Measurements from ENCODE around the gene GRK4. TPM values are rescaled to one million over a fixed set of nuclear protein-coding genes. Genes with fewer than 3 reads are reported as not detected.

Gene GRK4
- total RNA-seq, 1 donor from 2014 or later = 9.3 TPM

DNA sequence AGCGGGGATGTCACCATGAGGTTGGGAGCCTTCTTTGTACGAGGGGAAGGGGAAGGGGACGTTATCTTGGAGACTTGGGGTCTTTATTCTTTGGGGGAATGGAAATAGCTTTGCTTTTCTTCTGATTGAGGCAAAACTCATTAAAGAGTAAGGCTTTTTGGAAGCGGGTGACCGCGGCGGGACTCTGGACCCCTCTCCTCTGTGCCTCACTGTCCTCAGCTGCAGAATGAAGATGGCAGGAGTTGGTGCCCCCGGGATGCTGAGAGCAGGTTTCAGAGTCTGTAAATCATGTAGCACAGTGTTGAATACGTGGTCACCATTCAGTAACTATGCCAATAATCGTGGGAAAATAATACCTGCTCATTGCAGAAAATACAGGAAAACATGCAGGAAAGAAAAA, 78.9 kb downstream of the GRK4 start:
- DNase-seq (ENCODE audit: extremely low spot score, unreplicated experiment) = no peak
- no peak for TF ChIP-seq CTCF (conservative IDR thresholded peaks at IDR 0.05)
- peaks cover 7% of the 10 kb centered on the region for H3K27me3 Mint-ChIP-seq
- H3K4me1 Mint-ChIP-seq (ENCODE audit: unreplicated experiment) = peaks cover 8% of the 10 kb centered on the region
- H3K4me3 Mint-ChIP-seq = no peak overlapping the region
- no peaks in the 10 kb centered on the region for H3K9me3 Mint-ChIP-seq
- H3K36me3 Mint-ChIP-seq = no peaks in the 10 kb centered on the region
- H3K27ac Mint-ChIP-seq = no peak overlapping the region

GRCh38 chr4:3043282-3044020, 80.1 kb downstream of the GRK4 start:
- H3K27ac Mint-ChIP-seq = no peak overlapping the region
- no peaks in the 10 kb centered on the region for H3K36me3 Mint-ChIP-seq
- peaks cover 5% of the 10 kb centered on the region for H3K4me1 Mint-ChIP-seq (ENCODE audit: unreplicated experiment)
- no peak overlapping the region for H3K4me3 Mint-ChIP-seq
- H3K27me3 Mint-ChIP-seq = no peaks in the 10 kb centered on the region
- DNase-seq (ENCODE audit: extremely low spot score, unreplicated experiment) = no peak
- no peaks in the 10 kb centered on the region for H3K9me3 Mint-ChIP-seq
- no peak for TF ChIP-seq CTCF (conservative IDR thresholded peaks at IDR 0.05)

GRCh38 chr4:3044870-3045819, 81.8 kb downstream of the GRK4 start:
- no peaks in the 10 kb centered on the region for H3K36me3 Mint-ChIP-seq
- no peaks in the 10 kb centered on the region for H3K9me3 Mint-ChIP-seq
- H3K4me3 Mint-ChIP-seq = no peak overlapping the region
- H3K27me3 Mint-ChIP-seq = peaks cover 8% of the 10 kb centered on the region
- no peak for TF ChIP-seq CTCF (conservative IDR thresholded peaks at IDR 0.05)
- DNase-seq (ENCODE audit: extremely low spot score, unreplicated experiment) = no peak
- H3K27ac Mint-ChIP-seq = no peak overlapping the region
- H3K4me1 Mint-ChIP-seq (ENCODE audit: unreplicated experiment) = peaks cover 5% of the 10 kb centered on the region

- no peaks in the 10 kb centered on the region for H3K9me3 Mint-ChIP-seq
- no peak for DNase-seq (ENCODE audit: extremely low spot score, unreplicated experiment)
- peaks cover 5% of the 10 kb centered on the region for H3K4me1 Mint-ChIP-seq (ENCODE audit: unreplicated experiment)
- peaks cover 11% of the 10 kb centered on the region for H3K27me3 Mint-ChIP-seq
- TF ChIP-seq CTCF (conservative IDR thresholded peaks at IDR 0.05) = no peak
- no peak overlapping the region for H3K27ac Mint-ChIP-seq
- no peak overlapping the region for H3K4me3 Mint-ChIP-seq
- H3K36me3 Mint-ChIP-seq = no peaks in the 10 kb centered on the region
These were observed 82.8 kb downstream of the GRK4 start for GRCh38 chr4:3046162-3046561.

GRCh38 chr4:3046623-3047022, 83.3 kb downstream of the GRK4 start:
- no peak overlapping the region for H3K27ac Mint-ChIP-seq
- H3K27me3 Mint-ChIP-seq = peaks cover 12% of the 10 kb centered on the region
- no peak for DNase-seq (ENCODE audit: extremely low spot score, unreplicated experiment)
- no peaks in the 10 kb centered on the region for H3K9me3 Mint-ChIP-seq
- H3K4me3 Mint-ChIP-seq = no peak overlapping the region
- peaks cover 5% of the 10 kb centered on the region for H3K4me1 Mint-ChIP-seq (ENCODE audit: unreplicated experiment)
- TF ChIP-seq CTCF (conservative IDR thresholded peaks at IDR 0.05) = no peak
- H3K36me3 Mint-ChIP-seq = no peaks in the 10 kb centered on the region
